HG02885 (cell line): ENCODE results near the gene CYP2A7.
"Not testable (repeated sequence)": the region's sequence is repeated elsewhere in the genome, so short reads cannot be mapped to it uniquely, and the experiment has no call there.

Experiments used
- ATAC-seq: cut with Tn5 transposase; IDR thresholded peaks from one replicate; pipeline ENCODE4 v1.9.1; 2021; ENCODE audit warnings: mild to moderate bottlenecking; ENCODE audit not compliant: unreplicated experiment, poor library complexity

Gene CYP2A7

DNA sequence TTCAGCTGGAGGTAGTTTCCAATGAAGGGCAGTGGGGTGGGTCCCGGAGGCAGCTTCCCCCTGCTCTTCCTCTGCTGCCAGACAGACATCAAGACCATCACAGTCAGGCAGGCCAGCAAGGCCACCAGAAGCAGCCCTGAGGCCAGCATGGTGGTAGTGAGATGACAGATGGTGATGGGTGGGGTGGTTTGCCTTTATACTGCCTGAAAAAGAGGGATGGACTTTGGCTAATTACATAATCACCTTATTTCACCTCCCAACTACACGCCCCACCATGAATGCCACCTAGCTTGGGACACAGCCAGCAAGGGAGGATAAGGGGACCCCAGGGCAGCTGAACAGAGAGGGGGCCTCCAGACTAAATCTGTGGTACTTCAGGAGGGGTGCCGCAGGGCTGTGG lies at the start of gene CYP2A7:
TSS of gene CYP2A7 (minus strand) at position 170 of the 400 bp plus-strand sequence. CDS start at position 149, 21 bp downstream.
- ATAC-seq = not testable (repeated sequence)

DNA sequence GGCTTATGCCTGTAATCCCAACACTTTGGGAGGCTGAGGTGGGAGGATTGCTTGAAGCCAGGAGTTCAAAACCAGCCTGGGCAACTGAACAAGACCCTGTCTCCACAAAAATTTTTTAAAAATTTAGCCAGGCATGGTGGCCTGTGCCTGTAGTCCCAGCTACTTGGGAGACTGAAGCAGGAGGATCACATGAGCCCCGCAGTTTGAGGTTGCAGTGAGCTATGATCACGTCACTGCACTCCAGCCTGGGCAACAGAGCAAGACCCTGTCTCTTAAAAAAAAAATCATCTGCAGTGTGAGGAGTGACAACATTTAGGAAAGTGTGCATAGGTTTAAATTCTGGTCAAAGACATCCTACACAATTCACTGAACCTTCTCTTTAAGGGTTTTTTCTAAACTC lies 48.8 kb upstream of the CYP2A7 start:
- not testable (repeated sequence) for ATAC-seq

- ATAC-seq = not testable (repeated sequence)
Measured at GRCh38 chr19:40929942-40930341, 47.9 kb upstream of the CYP2A7 start.

GRCh38 chr19:40928850-40929249 lies 46.8 kb upstream of the CYP2A7 start:
- no peak for ATAC-seq

- ATAC-seq = no peak
Measured at GRCh38 chr19:40927567-40927966, 45.5 kb upstream of the CYP2A7 start.

DNA sequence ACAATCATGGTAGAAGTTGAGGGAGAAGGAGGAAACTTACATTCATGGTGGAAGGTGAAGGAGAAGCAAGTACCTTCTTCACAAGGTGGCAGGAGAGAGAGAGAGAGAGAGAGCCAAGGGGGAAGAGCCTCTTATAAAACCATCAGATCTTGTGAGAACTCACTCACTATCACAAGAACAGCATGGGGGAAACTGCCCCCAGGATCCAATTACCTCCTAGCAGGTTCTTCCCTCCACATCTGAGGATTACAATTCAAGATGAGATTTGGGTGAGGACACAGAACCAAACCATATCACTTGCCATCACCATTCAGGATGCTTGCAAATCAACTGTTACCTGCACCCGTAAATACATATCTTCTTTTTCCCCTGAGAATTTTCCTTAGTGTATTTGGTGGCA lies 44.2 kb upstream of the CYP2A7 start:
- ATAC-seq = not testable (repeated sequence)

DNA sequence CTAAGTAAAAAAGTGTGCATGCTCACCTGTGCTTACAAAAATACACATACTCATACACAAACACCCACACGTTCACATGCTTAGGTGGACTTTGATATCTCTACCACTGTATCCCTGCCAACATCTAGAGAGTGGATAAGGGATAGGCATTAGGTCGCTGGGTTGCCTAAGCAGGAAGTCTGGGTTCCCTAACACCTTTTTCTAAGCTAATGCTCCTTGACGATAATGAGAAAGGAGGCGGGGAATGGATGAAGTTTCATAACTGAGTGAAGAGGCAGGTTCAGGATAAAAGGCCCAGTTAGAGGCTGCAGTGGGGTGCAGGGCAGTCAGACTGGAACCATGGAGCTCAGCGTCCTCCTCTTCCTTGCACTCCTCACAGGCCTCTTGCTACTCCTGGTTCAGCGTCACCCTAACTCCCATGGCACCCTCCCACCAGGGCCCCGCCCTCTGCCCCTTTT lies 41.9 kb upstream of the CYP2A7 start:
- ATAC-seq = no peak

DNA sequence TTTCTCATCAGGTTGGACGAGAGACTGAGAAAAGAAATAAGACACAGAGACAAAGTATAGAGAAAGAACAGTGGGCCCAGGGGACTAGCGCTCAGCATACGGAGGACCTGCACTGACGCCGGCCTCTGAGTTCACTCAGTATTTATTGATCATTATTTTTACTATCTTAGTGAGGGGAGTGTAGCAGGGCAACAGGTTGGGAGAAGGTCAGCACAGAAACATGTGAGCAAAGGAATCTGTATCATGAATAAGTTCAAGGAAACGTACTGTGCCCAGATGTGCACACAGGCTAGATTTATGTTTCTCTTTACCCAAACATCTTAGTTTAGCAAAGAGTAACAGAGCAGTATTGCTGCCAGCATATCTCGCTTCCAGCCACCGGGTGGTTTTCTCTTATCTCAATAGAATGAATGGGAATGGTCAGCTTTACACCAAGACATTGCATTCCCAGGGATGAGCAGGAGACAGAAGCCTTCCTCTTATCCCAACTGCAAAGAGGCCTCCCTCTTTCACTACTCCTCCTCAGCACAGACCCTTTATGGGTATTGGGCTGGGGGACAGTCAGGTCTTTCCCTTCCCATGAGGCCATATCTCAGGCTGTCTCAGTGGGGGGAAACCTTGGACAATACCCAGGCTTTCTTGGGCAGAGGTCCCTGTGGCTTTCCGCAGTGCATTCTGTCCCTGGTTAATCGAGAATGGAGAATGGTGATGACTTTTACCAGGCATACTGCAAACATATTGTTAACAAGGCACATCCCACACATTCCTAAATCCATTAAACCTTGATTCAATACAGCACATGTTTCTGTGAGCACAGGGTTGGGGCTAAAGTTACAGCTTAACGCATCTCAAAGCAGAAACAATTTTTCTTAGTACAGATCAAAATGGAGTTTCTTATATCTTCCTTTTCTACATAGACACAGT lies 40.5 kb upstream of the CYP2A7 start:
- not testable (repeated sequence) for ATAC-seq

DNA sequence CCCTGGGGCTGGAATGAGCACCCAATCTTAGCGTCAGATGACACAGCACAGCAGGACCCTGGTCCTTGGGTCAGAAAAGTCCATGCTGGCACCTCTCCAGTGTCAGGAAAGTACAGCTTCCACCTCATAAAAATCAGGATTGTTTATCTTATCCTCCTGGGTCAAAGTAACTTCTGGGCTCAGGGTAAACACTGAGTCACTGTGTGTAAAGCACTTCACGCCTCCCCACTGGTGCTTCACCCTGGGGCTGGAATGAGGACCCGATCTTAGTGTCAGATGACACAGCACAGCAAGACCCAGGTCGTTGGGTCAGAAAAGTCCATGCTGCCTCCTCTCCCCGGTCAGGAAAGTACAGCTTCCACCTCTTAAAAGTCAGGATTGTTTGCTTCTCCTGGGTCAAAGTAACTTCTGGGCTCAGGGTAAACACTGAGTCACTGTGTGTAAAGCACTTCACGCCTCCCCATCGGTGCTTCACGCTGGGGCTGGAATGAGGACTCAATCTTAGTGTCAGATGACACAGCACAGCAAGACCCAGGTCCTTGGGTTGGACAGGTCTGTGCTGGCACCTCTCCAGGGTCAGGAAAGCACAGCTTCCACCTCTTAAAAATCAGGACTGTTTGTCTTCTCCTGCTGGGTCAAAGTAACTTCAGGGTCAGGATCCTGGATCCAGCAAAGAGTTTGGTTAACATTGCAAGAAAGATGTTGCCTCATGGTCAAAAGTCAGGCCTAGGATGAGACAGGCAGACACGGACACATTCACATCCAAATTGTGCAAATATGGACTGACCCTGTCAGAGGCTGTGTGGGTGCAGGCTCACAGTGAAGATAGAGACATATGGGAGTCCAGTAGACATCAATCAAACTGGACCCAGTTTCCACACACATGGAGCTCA lies 39.2 kb upstream of the CYP2A7 start:
- no peak for ATAC-seq

GRCh38 chr19:40920300-40921004 lies 38.4 kb upstream of the CYP2A7 start:
- no peak for ATAC-seq

GRCh38 chr19:40919530-40920299 lies 37.7 kb upstream of the CYP2A7 start:
- ATAC-seq = not testable (repeated sequence)

DNA sequence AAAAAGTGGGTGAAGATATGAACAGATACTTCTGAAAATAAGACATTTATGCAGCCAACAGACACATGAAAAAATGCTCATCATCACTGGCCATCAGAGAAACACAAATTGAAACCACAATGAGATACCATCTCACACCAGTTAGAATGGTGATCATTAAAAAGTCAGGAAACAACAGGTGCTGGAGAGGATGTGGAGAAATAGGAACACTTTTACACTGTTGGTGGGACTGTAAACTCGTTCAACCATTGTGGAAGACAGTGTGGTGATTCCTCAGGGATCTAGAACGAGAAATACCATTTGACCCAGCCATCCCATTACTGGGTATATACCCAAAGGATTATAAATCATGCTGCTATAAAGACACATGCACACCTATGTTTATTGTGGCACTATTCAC lies 36.3 kb upstream of the CYP2A7 start:
- not testable (repeated sequence) for ATAC-seq

DNA sequence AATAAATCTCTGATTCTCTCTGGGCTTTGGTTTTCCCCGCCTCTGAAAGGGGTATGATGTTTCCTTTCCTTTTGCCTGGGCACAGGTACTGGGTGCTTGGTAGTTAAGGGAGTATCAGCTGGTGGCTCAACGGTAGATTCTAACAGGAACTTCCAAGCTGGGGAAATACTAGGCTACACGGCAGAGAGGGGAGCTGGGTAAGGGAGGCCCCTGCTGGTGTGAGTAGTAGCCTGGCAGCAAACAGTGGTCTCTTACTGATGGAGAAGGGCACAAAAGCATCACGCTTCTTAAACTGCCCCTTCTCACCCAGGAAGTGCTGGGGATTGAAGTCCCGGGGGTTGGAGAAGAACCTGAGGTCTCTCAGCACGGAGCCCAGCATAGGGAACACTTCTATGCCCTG lies 26.9 kb upstream of the CYP2A7 start:
- no peak for ATAC-seq

DNA sequence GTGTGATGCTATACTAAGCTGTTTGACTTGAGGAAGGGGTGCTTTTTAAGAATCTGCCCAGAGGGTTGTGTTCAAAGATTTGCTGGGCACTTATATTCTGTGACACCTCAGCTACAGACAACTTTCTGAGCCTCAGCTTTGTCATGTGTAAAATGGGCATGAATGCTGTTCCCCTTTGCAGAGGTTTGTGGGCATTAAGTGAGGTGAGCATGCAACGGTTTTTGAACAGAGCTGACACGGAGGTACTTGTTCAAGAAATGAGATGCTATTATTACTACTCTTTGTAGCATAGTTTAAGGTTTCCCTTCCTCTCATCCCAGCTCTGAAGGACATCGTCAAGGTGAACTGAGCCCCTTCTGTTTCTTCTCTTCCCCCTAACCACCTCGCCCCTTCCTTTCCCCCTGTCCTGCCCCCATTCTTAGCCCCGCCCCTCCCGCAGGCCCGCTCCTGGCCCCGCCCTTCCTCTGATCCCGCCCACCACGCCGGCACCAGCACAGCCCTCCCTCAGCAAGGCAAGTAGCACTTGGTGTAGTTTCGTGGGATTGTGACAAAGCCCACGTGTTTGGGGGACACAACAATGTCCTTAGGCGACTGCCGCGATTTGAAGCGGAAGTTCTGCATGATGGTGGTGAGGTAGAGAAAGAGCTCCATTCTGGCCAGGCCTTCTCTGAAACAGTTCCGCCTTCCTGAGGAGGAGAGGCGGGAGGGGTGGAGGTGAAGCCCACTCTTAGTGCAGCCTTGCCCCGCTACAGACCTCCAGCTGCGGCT lies 26.1 kb upstream of the CYP2A7 start:
- ATAC-seq = no peak

DNA sequence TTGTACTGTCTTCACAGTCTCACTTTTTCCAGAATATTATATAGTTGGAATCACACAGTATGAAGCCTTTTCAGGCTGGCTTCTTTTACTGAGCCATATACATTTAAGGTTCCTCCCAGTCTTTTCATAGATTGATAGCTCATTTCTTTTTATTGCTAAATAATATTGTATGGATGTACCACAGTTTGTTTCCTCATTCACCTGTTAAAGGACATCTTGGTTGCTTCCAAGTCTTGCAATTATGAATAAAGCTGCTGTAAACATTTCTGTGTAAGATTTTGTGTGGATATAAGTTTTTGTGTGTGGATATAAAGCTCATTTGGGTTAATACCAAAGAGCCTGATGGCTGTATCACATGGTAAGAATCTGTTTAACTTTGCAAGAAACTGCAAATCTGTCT lies 24.5 kb upstream of the CYP2A7 start:
- ATAC-seq = no peak

DNA sequence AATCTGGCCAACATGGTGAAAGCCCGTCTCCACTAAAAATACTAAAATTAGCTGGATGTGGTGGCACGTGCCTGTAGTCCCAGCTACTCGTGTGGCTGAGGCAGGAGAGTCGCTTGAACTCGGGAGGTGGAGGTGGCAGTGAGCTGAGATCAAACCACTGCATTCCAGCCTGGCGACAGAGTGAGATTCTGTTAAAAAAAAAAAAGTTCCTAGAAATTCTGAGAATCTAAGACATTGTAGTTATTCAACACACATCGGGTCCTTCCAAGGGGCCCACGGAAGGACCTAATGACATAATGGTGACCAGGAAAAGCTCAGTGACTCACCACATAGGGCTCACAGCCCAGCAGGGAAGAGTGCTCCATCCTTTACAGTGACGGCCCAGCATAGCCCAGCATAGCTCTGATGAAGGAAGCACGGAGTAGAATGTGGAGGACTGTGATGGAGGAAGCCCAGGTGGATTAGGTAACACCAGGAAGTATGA lies 22.7 kb upstream of the CYP2A7 start:
- ATAC-seq = not testable (repeated sequence)

DNA sequence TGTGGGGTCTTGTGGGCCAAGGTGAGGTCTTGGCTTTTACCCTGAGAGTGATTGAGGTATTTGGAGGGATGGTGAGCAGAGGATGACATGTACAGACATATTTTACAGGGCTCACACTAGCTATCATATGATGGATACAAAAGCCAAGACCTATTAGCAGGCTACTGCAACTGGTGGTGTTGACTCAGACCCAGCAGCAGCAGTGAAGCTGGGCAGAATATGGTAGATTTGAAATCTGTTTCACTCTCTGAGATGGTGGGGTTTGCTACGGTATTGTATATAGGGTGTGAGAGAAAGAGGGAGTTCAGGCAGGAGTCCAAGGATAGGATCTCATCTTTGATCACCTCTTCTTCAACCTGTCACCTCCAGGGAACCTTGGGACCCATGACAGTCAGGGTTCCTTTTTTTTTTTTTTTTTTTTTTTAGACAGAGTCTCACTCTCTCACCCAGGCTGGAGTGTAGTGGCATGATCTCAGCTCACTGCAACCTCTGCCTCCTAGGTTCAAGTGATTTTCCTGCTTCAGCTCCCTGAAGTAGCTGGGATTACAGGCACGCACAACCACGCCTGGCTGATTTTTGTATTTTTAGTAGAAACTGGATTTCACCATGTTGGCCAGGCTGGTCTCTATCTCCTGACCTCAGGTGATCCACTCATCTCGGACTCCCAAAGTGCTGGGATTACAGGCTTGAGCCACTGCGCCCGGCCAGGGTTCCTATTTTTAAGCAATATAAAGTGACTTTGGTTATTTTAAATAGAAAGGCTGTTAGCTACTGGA lies 20.1 kb upstream of the CYP2A7 start:
- not testable (repeated sequence) for ATAC-seq

- ATAC-seq = not testable (repeated sequence)
Measured at GRCh38 chr19:40900521-40900920, 18.5 kb upstream of the CYP2A7 start.
